ENCODE data around the gene MRPL9.
"Not testable (repeated sequence)": the region's sequence is repeated elsewhere in the genome, so short reads cannot be mapped to it uniquely, and the experiment has no call there.

The MRPL9 gene

GRCh38 chr1:151787689-151788088, 24.4 kb upstream of the MRPL9 start:
- in situ Hi-C loops (cut with MboI; ENCODE audit: low sequenced_read_pairs) = no loop called here

- in situ Hi-C loops (cut with MboI; ENCODE audit: low sequenced_read_pairs) = no loop called here
These were observed 20.5 kb upstream of the MRPL9 start for GRCh38 chr1:151783796-151784195.

GRCh38 chr1:151782741-151783140, 19.4 kb upstream of the MRPL9 start:
- in situ Hi-C loops (cut with MboI; ENCODE audit: low sequenced_read_pairs) = no loop called here

- in situ Hi-C loops (cut with MboI; ENCODE audit: low sequenced_read_pairs) = not testable (repeated sequence)
These were observed 18.7 kb upstream of the MRPL9 start for GRCh38 chr1:151782026-151782425.

GRCh38 chr1:151780736-151781135, 17.4 kb upstream of the MRPL9 start:
- in situ Hi-C loops (cut with MboI; ENCODE audit: low sequenced_read_pairs) = not testable (repeated sequence)

GRCh38 chr1:151779852-151780251, 16.6 kb upstream of the MRPL9 start:
- in situ Hi-C loops (cut with MboI; ENCODE audit: low sequenced_read_pairs) = no loop called here

- in situ Hi-C loops (cut with MboI; ENCODE audit: low sequenced_read_pairs) = no loop called here
These were observed 14.0 kb upstream of the MRPL9 start for GRCh38 chr1:151777317-151777716.

- in situ Hi-C loops (cut with MboI; ENCODE audit: low sequenced_read_pairs) = no loop called here
These were observed 13.4 kb upstream of the MRPL9 start for GRCh38 chr1:151776665-151777062.

- in situ Hi-C loops (cut with MboI; ENCODE audit: low sequenced_read_pairs) = no loop called here
These were observed 12.8 kb upstream of the MRPL9 start for GRCh38 chr1:151775894-151776664.

- in situ Hi-C loops (cut with MboI; ENCODE audit: low sequenced_read_pairs) = no loop called here
These were observed 11.1 kb upstream of the MRPL9 start for GRCh38 chr1:151774256-151774922.

GRCh38 chr1:151773702-151774101, 10.4 kb upstream of the MRPL9 start:
- in situ Hi-C loops (cut with MboI; ENCODE audit: low sequenced_read_pairs) = no loop called here

- in situ Hi-C loops (cut with MboI; ENCODE audit: low sequenced_read_pairs) = not testable (repeated sequence)
These were observed 6.0 kb upstream of the MRPL9 start for GRCh38 chr1:151769270-151769669.

GRCh38 chr1:151768351-151769066, 5.2 kb upstream of the MRPL9 start:
- in situ Hi-C loops (cut with MboI; ENCODE audit: low sequenced_read_pairs) = not testable (repeated sequence)

- in situ Hi-C loops (cut with MboI; ENCODE audit: low sequenced_read_pairs) = no loop called here
These were observed 694 bp upstream of the MRPL9 start for GRCh38 chr1:151763990-151764389.

- in situ Hi-C loops (cut with MboI; ENCODE audit: low sequenced_read_pairs) = no loop called here
These were observed 2.5 kb downstream of the MRPL9 start for GRCh38 chr1:151760597-151761385.

GRCh38 chr1:151759241-151759640, 4.1 kb downstream of the MRPL9 start:
- in situ Hi-C loops (cut with MboI; ENCODE audit: low sequenced_read_pairs) = no loop called here

- in situ Hi-C loops (cut with MboI; ENCODE audit: low sequenced_read_pairs) = no loop called here
These were observed 7.0 kb downstream of the MRPL9 start for GRCh38 chr1:151756291-151756690.

- in situ Hi-C loops (cut with MboI; ENCODE audit: low sequenced_read_pairs) = no loop called here
These were observed 21.8 kb downstream of the MRPL9 start for GRCh38 chr1:151741516-151741915.

- in situ Hi-C loops (cut with MboI; ENCODE audit: low sequenced_read_pairs) = no loop called here
These were observed 23.5 kb downstream of the MRPL9 start for GRCh38 chr1:151739590-151740355.

- in situ Hi-C loops (cut with MboI; ENCODE audit: low sequenced_read_pairs) = no loop called here
These were observed 25.8 kb downstream of the MRPL9 start for GRCh38 chr1:151737479-151737878.
